ENCODE data around the gene TMEM179.
"Not testable (repeated sequence)": the region's sequence is repeated elsewhere in the genome, so short reads cannot be mapped to it uniquely, and the experiment has no call there.

TMEM179 gene

DNA sequence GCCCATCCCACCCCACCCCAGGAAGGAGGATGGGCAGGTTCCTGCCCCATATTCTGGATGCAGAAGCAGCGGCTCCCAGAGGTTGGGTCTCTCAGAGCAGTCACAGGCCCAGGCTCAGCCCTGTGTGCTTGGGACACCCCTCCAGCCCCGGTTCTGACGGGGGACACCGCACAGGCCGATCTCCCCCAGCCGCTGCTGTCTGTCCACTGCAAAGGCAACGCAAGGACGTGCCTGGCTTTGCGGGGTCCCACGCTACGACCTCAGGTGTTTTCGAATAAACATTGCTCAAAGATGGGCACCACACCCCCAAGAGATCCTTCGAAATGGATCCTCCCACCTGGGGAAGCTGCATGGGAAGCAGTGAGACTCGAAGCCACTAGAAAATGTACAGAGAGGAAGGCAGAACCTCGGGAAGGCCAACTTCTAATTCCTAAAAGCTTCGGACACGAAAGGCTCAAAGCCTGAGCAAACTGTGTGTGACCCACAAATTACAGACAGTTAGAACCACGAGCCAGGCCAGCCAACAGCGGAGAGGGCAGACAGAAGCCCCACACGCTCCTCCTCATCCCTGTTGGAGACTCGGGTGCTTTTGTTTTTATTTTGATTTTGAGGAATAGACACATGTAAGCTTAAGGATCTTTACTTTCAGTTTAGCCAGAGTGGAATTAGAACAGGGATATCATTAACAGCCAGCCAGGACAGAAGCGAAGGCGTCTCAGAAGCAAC, 14.2 kb downstream of the TMEM179 start:
- DNase-seq (ENCODE audit: low read depth, low spot score) = no peak
- H3K4me3 ChIP-seq (ENCODE audit: low read length) = no peak overlapping the region

DNA sequence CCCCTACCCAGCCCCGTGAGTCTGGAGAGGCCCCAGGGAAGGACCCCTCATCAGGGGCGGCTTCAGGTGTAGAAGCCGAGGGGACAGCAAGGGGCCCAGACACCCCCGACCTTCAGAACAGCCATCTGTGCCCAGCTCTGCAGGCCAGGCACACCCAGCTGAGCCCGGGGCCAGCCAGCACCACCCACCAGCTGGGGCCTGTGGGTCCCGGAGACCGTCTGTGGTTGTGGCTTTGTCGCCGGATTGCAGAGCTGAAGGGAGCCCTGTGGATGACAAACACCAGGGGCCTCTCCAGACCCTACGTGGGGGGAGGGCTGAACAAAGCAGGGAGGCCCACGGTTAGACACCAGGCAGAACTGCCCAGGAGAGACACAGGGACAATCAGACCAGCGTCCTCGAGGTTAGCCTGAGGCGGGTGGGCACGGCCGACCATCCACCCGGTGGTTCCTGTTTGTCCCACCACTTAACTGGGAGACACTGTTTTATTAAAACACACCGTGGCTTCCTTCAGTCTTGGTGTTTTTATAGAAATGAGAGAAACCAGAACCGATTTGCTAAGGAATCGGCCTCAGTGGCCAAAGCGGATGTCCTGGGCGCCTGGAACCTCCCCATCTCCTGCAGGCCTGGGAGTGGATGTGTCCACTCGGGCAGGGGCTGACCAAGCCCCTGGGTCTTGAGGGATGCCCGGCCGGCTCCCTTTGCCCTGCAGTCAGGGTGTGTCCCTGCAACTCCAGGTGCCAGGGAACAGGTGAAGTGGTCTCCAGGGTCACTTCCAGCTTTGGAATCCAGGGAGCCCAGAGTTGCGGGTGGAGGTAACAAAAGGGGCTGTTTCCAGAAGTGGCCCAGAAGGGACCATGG, 15.0 kb downstream of the TMEM179 start:
- no peak overlapping the region for H3K4me3 ChIP-seq (ENCODE audit: low read length)
- no peak for DNase-seq (ENCODE audit: low read depth, low spot score)

DNA sequence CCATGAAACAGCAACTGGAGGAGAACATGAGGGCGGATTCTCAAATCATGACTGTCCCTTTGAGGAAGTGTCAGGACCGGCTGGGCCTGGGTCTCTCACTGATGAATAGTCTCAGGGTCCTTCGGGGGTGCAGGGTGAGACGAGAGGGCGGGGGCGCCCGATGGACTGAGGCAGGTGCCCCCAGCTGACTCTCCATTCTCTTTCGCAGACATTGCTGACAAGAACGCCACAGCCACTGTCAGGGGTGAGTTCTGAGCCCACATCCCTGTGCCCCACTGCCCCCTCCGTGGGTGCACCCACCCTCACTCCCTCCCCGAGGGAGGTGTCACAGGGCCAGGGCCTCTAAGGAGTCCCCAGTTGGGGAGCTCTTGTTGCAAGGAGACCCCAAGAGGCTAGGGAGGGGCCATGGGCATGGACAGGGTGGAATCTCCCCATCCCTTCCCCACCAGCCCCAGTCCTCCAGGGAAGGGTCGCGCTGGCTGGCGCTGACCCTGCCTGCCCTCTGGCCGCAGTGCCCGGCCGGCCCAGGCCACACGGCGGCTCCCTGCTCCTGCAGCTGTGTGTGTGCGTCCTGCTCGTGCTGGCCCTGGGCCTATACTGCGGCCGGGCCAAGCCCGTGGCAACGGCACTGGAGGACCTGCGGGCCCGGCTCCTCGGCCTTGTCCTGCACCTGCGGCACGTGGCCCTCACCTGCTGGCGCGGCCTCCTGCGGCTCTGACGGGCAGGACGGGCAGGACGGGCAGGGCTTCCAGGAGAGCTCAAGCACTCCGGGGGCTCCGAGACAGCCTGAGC, 16.3 kb downstream of the TMEM179 start:
- no peak overlapping the region for H3K4me3 ChIP-seq (ENCODE audit: low read length)
- no peak for DNase-seq (ENCODE audit: low read depth, low spot score)

DNA sequence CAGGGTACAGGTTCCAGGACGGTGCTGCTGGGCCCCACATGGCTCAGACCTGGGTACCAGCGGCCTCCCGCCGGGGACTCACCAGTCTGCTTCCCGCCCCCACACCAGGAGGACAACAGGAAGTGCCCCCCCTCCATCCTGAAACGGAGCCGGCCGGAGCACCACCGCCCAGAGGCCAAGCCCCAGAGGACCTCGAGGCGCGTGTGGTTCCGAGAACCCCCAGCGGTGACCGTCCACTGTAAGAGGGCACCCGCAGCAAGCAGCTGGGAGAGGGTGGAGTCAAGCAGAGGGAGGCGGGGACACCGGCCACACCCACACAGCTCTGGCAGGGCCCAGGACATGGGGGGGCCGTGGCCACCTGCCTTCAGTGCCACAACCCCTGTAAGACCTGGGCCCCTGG, 16.9 kb downstream of the TMEM179 start:
- DNase-seq (ENCODE audit: low read depth, low spot score) = no peak
- no peak overlapping the region for H3K4me3 ChIP-seq (ENCODE audit: low read length)

DNA sequence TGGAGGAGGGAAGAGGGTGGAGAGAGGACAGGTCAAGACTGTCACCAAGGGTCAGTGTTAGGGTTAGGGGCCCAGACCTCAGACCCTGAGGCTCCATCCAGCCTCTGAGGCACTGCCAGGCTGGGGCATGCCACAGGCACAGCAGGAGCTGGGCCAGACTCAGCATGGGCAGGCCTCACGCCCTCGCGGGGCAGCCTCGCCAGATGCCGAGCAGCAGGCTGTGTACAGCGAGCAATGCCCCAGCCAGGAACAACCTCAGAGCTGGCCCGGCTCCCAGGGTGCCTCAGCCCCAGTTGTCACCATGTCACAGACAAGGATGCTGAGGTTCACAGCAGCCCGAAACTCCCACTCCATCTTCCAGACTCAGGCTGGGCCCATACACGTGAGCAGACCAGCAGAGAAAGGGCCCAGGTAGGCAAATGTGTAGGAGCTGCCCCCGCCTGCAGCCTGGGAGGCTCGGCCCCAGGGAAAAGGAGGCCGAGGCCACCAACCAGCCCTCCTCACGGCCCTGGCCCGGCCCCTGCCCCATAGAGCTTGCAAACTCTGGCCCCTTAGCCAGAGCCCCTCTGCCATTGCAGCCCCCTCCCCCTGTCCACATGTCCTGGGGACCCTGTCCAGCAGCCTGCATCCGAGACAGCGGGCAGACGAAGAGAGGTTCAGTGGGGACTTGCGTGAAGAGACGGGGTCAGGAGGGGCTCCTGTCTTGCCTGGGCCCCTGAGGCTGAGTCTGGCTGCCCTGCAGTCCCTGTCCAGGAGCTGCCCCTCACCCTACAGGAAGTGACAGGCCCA, 17.5 kb downstream of the TMEM179 start:
- H3K4me3 ChIP-seq (ENCODE audit: low read length) = no peak overlapping the region
- no peak for DNase-seq (ENCODE audit: low read depth, low spot score)

DNA sequence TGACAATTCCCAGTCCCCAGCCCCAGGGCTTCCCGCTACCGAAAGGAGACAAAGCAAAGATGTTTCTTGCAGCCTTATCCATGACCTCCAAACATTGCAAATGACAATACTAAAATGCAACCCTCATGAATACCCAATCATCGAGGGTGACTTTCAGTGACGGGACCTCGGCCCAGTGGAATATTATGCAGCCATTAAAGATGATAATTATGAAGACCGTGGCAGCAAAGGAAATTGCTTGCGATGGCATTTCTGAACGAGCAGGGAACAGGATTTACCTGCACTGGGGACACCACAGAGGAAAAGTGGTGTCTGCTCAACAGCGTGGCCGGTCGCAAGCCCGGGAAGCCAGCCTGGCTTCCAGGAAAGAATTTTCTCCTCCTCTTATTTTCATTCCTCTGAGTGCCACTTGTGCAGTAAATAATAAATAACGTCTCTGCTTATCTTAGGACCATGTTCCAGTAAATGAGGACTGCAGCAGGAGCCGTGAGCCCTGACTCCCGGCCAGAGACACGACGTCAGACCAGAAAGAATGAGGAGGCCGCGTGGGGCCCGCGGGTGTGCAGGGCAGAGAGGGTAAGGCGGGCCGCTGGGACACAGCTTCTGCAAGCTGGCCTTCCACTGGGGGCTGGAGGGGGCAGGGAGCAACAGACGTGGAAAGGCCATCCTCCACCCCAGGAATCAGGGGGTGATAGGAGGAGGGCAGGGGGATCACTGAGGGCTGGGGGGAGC, 18.4 kb downstream of the TMEM179 start:
- no peak for DNase-seq (ENCODE audit: low read depth, low spot score)

DNA sequence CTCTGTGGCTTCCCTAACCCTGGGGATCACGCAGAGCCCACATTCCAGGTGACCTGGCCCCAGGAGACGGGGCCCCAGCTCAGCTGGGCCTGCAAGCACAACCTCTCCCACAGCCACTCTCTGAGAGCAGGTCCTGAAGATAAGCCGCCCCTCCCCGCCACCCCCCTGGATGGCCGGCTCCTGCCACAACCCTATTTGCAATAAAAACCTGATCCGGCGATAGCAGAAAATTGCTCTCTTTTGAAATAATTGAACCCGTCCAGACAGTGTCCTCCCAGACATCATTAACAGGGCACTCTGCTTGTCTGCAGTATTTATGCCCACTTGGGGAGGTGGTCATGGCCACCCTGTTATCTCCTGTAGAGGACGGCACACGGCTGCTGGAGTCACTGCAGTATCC, 20.0 kb downstream of the TMEM179 start:
- DNase-seq (ENCODE audit: low read depth, low spot score) = no peak
- no peak overlapping the region for H3K4me3 ChIP-seq (ENCODE audit: low read length)

More for the DNA sequence above, 18.4 kb downstream of the TMEM179 start:
- no peak overlapping the region for H3K4me3 ChIP-seq (ENCODE audit: low read length)

DNA sequence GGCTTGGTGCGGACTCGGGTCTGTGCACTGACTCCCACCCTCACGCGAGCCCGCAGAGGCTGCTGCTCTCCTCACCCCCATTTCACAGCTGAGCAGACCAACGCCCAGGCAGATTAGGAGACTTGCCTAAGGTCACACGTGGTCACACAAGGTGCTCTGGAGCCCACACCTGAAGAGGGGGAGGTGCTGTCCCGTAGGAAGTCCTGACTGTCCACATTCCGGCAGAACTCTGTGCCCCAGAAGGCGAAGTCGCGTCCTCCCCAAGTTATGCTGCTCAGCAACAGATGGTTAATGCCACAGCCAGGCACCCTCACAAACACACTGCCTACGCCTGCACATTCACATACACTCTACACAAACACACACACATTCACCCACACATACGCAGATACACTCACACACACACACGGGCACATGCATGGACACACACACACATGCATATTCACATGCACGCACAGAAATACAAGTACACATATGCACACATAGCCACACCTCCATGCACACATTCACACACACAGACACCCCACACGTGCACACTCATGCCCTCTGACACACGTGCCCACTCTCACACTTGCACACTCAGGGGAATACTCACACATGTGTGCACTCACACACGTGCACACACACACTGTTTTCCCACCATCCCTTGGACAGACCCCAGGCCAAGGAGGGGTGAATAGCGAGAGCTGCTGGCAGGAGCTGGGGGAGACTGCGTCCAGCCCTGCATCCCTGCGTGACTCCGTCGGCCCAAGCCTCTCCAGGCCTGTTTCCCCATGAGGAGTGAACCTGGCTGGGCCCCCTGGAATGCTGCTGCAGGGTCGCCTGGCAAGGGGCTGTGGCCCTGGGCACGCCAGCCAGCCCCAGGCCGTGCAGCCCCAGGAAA, 20.9 kb downstream of the TMEM179 start:
- DNase-seq (ENCODE audit: low read depth, low spot score) = no peak

DNA sequence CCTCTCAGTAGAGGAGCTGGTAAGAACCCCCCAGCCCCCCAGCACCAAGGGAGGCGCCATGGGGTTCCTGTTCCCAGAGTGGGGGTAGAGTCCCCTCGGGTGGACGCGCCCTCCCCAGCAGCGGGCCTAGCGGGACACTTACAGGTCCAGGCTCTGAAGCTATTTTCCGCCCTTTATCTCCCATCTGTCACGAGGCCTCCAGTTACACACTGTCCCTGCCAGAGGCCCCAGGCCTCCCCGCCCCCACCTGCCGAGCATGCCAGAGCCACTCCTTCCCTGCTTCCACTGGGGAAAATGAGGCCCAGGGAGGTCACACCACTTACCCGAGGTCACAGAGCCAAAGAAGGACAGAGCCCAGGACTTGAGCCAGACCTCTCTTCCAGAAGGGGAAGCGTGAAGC, 21.9 kb downstream of the TMEM179 start:
- H3K4me3 ChIP-seq (ENCODE audit: low read length) = no peak overlapping the region
- DNase-seq (ENCODE audit: low read depth, low spot score) = no peak

More for the DNA sequence above, 20.9 kb downstream of the TMEM179 start:
- H3K4me3 ChIP-seq (ENCODE audit: low read length) = no peak overlapping the region

DNA sequence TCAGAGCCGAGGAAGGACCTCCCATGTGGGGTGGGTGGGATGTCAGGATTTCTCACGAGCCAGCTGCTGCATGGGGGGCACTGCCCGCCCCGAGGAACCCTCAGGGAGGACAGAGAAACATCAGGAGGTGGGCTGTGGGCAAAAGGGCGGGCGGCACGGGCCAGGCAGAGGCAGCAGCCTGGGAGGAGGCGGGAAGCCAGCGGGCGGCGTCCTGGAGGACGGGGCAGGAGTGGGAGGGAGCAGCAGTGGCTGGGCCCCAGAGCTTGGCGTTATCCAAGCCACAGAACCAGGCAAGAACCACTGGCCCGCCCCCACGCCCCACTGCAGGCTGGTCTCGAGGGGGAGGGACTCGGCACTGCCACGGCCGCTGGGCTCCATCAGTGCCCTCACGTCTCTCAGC, 22.6 kb downstream of the TMEM179 start:
- no peak overlapping the region for H3K4me3 ChIP-seq (ENCODE audit: low read length)
- no peak for DNase-seq (ENCODE audit: low read depth, low spot score)

DNA sequence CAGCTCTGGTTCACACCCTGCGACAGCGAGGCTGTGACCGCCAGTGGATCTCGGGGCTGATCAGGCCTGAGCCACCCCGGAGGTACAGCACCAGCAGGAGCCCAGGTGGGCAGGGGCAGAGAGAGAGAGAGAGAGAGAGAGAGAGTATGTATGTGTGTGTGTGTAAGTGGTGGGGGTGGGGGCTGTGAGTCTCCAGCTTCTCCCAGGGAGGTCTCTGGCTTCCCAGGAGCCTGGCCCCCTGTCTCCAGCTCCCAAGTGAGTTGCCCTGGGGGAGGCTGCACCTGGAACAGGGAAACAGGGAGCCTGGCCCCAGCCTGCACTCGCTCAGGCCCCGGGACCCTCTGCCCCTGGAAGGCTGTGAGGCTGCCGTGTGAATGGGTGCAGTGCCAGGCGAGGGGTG, 23.1 kb downstream of the TMEM179 start:
- H3K4me3 ChIP-seq (ENCODE audit: low read length) = no peak overlapping the region
- DNase-seq (ENCODE audit: low read depth, low spot score) = no peak

DNA sequence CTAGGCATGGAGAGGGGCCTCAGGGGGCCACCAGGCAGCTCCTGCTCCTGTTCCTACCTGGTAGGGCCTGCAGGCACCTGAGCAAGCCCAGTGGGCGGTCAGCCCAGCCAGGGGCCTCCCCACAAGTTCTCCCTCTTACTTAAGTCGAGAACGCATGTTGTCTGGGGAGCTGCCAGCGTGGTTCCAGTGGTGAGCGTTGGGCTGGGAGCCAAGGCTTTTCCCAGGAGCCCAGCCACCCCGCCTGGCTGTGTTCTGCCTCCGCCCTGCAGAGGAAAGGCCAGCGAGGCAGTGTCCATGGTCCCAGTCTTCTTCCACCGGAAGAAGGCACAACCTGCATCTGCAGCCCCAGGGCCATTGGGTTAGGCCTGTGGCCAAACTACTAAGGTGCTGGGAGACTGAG, 23.6 kb downstream of the TMEM179 start:
- no peak overlapping the region for H3K4me3 ChIP-seq (ENCODE audit: low read length)
- no peak for DNase-seq (ENCODE audit: low read depth, low spot score)

DNA sequence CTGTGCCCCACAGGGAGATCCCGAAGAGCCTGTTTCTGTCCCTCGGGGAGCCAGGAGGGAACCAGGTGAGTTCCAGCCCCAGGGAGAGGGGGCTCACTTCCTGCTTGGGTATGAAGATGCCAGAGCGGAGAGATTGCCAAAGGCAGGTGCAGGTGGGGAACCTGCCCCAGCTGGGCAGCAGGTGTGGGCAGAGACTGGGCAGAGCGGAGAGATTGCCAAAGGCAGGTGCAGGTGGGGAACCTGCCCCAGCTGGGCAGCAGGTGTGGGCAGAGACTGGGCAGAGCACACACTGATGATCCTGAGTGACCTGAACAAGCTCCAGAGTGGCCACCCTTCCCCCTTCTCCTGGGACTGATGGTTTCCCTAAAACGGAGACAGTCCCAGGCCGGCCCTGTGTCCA, 24.6 kb downstream of the TMEM179 start:
- not testable (repeated sequence) for H3K4me3 ChIP-seq (ENCODE audit: low read length); DNase-seq (ENCODE audit: low read depth, low spot score)

DNA sequence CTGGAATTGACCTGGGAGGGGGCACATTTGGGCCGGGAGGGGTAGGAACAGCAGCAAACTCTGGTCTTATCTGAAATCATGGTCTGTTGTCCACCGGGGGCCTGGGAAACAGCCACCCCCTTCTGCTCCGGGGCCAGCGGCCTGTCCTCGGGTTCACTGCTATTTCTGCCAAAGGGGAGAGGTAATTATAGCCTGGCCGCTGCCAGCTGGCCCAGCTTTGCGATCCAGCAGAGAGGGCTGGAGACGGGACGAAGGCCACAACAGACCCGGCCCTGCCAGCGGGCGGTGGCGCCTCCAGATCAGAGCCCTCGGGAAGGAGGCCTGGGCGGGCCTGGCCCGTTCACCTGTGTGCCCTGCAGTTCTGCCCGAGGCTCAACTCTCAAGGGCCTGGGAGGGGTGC, 25.1 kb downstream of the TMEM179 start, which contains the start of gene C14orf180:
Gene C14orf180 (plus strand): TSS at position 258 of the 400 bp plus-strand sequence. CDS start 6,667 bp downstream, outside the sequence.
- no peak for DNase-seq (ENCODE audit: low read depth, low spot score)
- H3K4me3 ChIP-seq (ENCODE audit: low read length) = no peak within 1 kb of the TSS

DNA sequence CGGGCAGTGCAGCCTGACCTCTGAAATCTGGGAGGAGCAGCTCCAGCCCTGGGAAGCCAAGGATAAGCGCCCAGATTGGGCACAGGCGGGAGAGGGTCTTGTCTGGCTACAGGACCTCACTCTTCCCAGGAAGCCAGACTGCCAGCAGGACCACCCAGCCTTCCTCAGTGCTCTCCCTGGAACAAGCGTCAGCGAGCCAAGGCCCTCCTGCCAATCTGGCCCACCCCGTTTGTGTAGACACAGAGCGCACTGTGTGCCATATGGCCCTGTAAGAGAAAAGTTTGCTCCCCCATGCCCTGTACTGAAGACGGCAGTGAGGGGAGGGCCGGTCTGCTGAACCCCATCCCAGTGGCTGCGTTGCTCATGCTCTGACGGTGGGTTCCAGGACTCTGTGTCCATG, 26.3 kb downstream of the TMEM179 start:
- no peak overlapping the region for H3K4me3 ChIP-seq (ENCODE audit: low read length)
- no peak for DNase-seq (ENCODE audit: low read depth, low spot score)

DNA sequence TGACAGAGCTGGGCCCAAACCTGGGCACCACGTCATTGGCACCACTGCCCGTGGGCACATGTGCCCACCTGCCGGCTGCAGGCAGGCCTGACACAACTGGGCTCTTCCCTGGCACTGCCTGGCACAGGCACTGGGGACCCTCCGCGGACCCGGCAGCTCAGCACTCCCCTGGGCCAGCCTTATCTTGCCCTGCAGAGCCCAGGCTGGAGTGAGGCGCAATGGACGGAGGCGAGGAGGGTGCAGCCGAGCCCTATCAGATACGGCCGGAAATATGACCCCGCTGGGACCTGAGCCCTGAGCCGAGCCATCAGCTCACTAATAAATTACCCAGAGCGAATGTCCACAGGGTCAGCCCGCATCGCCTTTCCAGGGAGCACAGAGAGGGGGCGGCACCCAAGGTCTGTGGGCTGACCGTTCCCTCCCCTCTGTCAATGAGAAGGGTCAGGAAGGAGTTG, 26.7 kb downstream of the TMEM179 start:
- H3K4me3 ChIP-seq (ENCODE audit: low read length) = no peak overlapping the region
- no peak for DNase-seq (ENCODE audit: low read depth, low spot score)

DNA sequence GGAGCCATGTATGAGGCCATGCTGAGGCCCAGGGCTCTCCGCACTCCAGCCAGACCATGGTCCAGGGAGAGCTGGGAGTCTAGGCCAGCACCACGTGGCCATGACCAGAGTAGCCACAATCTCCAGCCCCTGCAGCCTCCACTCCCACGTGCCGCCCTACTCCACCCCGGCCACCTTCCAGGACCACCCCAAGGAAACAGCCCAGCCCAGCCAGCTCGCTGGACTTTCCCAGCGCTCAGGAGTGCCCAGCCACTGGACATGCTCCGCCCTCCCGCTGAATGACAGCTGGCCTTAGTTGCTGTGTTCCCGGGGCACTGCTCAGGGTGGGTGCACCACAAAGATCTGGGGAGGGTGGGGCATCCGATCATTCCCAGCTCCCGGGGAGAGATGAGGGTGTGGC, 27.1 kb downstream of the TMEM179 start:
- DNase-seq (ENCODE audit: low read depth, low spot score) = no peak
- no peak overlapping the region for H3K4me3 ChIP-seq (ENCODE audit: low read length)
